Measurements from ENCODE around the gene RFESD.

RFESD gene

GRCh38 chr5:95646569-95647431, at the start of gene RFESD:
TSS of gene RFESD (plus strand) at chr5:95646777. CDS start at chr5:95652272, 5,495 bp downstream.
- DNase-seq (ENCODE audit: insufficient read length, low spot score) = peak; percentile 92

GRCh38 chr5:95599252-95599651, 47.3 kb upstream of the RFESD start:
- FAIRE-seq = no peak

More at GRCh38 chr5:95646569-95647431, at the start of gene RFESD:
- peak; percentile 97 for FAIRE-seq

GRCh38 chr5:95600557-95600956, 46.0 kb upstream of the RFESD start:
- DNase-seq (ENCODE audit: insufficient read length, low spot score) (no peak), FAIRE-seq (no peak)

More at GRCh38 chr5:95599252-95599651, 47.3 kb upstream of the RFESD start:
- DNase-seq (ENCODE audit: insufficient read length, low spot score) = no peak

- FAIRE-seq (no peak), DNase-seq (ENCODE audit: insufficient read length, low spot score) (no peak)
These were observed 40.8 kb upstream of the RFESD start for GRCh38 chr5:95605786-95606185.

GRCh38 chr5:95606419-95606818, 40.2 kb upstream of the RFESD start:
- DNase-seq (ENCODE audit: insufficient read length, low spot score) (no peak), FAIRE-seq (no peak)

GRCh38 chr5:95609711-95610110, 36.9 kb upstream of the RFESD start:
- DNase-seq (ENCODE audit: insufficient read length, low spot score) (no peak), FAIRE-seq (no peak)

- FAIRE-seq (no peak), DNase-seq (ENCODE audit: insufficient read length, low spot score) (no peak)
These were observed 36.0 kb upstream of the RFESD start for GRCh38 chr5:95610546-95610945.

- no peak for FAIRE-seq
- DNase-seq (ENCODE audit: insufficient read length, low spot score) = no peak
These were observed 35.2 kb upstream of the RFESD start for GRCh38 chr5:95611396-95611795.

GRCh38 chr5:95613514-95613913, 33.1 kb upstream of the RFESD start:
- FAIRE-seq (no peak), DNase-seq (ENCODE audit: insufficient read length, low spot score) (no peak)

- FAIRE-seq (no peak), DNase-seq (ENCODE audit: insufficient read length, low spot score) (no peak)
These were observed 31.5 kb upstream of the RFESD start for GRCh38 chr5:95615164-95615467.

- peak; percentile 47 for DNase-seq (ENCODE audit: insufficient read length, low spot score)
- no peak for FAIRE-seq
These were observed 29.5 kb upstream of the RFESD start for GRCh38 chr5:95617057-95617456.

- DNase-seq (ENCODE audit: insufficient read length, low spot score) (no peak), FAIRE-seq (no peak)
These were observed 27.5 kb upstream of the RFESD start for GRCh38 chr5:95619096-95619495.

- FAIRE-seq (no peak), DNase-seq (ENCODE audit: insufficient read length, low spot score) (no peak)
These were observed 27.0 kb upstream of the RFESD start for GRCh38 chr5:95619514-95620029.

- DNase-seq (ENCODE audit: insufficient read length, low spot score) = no peak
These were observed 26.3 kb upstream of the RFESD start, which contains the start of gene GPR150 for GRCh38 chr5:95620030-95620869. TSS of gene GPR150 (plus strand) at chr5:95620087. CDS start at chr5:95620276, 189 bp downstream.

GRCh38 chr5:95620870-95621838, 25.4 kb upstream of the RFESD start:
- DNase-seq (ENCODE audit: insufficient read length, low spot score) (no peak), FAIRE-seq (no peak)

More at GRCh38 chr5:95620030-95620869, 26.3 kb upstream of the RFESD start, which contains the start of gene GPR150:
- peak; percentile 48 for FAIRE-seq

- FAIRE-seq = no peak
These were observed 24.5 kb upstream of the RFESD start for GRCh38 chr5:95621839-95622629.

GRCh38 chr5:95623706-95624105, 22.9 kb upstream of the RFESD start:
- no peak for FAIRE-seq
- no peak for DNase-seq (ENCODE audit: insufficient read length, low spot score)

More at GRCh38 chr5:95621839-95622629, 24.5 kb upstream of the RFESD start:
- DNase-seq (ENCODE audit: insufficient read length, low spot score) = no peak

GRCh38 chr5:95624368-95624767, 22.2 kb upstream of the RFESD start:
- DNase-seq (ENCODE audit: insufficient read length, low spot score) = no peak
- no peak for FAIRE-seq

- FAIRE-seq (no peak), DNase-seq (ENCODE audit: insufficient read length, low spot score) (no peak)
These were observed 19.9 kb upstream of the RFESD start for GRCh38 chr5:95626701-95627100.

Measured in HTR-8/SVneo (cell line).